Stimulated activated CD8-positive, alpha-beta memory T cell treated with anti-CD3 and anti-CD28 coated beads, Interleukin-12 subunit alpha, Interleukin-12 subunit beta, amount 100 ng/mL, for 24 hours (primary cell): ENCODE measurements around the gene ARHGEF2.
"Not testable (repeated sequence)": the region's sequence is repeated elsewhere in the genome, so short reads cannot be mapped to it uniquely, and the experiment has no call there.

ENCODE experiments used
- DNase-seq: peaks from one replicate; pipeline ENCODE4 v3.0.0-alpha.2; 2020; ENCODE audit errors: extremely low read depth

The ARHGEF2 gene

DNA sequence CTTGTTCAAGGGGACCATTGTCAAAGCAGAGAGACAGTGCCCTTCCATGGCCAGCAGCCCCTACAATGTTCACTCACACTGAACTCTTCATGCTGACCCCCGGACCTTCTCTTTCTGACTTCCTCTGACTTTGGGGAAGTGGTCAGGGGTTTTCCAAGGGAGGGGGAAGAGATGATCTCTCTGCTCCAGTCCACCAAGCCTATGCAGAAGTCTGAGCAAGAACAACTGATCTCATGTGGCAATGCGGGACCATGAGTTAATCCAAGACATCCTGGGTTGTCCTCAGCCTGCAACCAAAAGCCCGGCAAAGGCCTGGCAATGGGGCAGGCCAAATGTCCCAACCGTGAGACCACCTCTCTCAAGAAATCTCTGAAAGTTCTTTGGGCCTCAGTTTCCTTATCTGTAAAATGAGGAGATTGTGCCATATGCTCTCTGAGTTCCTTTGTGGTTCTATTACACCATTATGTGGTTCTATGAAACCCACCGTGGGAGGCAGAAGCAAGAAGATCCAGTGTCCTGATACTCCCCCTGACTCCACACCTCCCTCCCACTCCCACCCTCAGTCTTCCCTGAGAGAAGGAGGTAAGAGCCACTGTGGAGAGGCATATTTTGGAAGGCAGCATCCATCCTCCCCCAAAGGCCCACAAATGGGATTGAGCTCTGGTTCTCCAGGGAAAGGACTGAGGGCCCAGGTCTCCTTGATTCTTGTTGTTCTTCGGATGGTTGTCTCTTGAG lies 11.8 kb upstream of the ARHGEF2 start:
- DNase-seq = no peak

DNA sequence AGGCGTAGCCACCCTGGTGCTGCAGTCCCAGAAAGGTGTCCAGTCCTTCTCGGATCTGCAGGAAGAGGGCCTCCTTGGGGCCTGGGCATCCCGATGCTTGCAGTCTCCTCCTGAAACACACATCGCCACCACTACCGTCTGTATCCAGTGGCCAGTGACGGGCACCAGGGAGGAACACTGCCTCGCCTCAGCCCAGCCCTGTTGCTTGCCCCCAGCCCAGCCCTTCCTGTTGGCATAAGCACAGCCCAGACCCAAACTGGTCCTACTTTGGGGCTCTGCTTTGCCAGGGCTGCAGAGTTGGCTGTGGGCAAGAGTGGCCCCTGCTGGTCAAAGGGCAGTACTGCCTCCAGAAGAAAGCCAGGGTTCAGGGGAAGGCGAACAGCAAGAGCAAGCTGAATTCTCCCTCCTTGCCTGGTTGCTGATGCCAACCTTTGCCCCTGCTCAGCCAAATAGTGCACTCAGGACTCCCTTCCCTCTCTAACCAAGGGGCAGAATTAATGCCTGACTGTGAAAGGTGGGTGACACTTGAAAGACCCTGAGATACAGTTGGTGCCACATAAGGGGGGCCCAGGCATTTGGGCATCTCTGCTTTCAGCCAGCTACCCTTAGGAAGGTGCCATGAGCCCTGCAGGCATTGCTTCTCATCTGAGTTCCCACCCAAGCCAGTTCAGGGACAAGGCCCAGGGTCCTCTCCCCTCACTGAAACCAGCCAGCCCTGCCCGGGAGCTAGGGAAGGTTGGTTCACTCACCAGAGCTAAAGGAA lies 11.1 kb upstream of the ARHGEF2 start:
- no peak for DNase-seq

GRCh38 chr1:155984903-155985645 lies 6.7 kb upstream of the ARHGEF2 start:
- DNase-seq = not testable (repeated sequence)

GRCh38 chr1:155984341-155984740 lies 6.0 kb upstream of the ARHGEF2 start:
- DNase-seq = no peak

DNA sequence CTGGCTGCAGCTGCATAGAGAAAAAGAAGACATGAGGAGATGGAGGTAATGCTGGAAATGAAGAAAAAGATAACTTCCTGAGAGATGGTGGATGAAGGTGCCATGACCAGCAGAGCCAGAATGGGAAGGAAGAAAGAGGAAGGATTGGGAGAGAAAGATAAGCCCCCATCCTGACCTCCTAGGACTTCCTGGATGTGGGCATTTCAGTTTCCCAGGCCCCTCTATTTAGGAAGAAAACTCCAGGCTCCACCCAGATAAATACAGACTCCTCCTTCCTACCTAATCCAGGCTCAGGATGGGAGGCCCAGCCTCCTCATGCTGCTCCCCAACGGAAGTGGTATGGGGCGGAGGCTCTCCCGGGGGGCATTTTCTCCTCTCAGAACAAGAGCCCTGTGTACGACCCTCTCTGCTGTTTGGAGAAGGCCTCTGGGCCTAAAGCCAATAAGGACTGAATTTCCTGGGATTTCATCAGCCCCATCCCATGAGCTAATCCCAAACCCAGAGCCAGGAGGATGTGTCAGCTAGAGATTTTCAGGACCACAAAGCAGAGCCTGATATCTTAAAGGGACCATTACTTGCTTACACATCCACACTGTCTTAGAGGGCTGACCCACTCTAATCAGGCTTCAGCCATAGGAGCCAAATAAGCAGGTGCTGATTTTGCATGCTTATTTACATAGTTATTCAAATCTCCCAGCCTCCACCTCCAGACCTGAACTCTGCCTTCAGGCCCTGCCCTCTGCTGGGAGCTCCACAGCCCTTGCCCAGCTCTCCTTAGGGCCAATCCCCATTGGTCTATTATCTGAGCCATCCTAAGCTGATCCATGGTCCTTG lies 5.1 kb upstream of the ARHGEF2 start:
- no peak for DNase-seq

DNA sequence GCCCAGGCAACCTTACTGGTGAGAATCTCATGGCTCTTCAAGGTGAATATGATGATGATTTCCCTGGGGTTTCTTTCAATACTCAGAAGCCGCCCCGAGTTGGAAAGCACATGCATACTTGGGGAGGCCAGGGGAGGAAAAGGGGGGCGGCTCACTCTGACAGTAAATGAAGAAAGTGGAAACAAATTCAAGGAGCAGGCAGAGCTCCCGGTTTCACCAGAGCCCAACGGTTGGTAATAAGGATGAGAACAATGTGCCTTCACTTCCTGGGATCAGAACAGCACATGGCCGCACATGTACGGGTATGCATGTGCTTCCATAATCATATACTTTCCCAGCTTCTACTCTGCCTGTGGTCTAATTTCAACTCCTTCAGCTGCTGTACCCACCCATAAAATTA lies 3.8 kb upstream of the ARHGEF2 start:
- no peak for DNase-seq

- no peak for DNase-seq
These were observed 3.1 kb upstream of the ARHGEF2 start for GRCh38 chr1:155981266-155982088.

DNA sequence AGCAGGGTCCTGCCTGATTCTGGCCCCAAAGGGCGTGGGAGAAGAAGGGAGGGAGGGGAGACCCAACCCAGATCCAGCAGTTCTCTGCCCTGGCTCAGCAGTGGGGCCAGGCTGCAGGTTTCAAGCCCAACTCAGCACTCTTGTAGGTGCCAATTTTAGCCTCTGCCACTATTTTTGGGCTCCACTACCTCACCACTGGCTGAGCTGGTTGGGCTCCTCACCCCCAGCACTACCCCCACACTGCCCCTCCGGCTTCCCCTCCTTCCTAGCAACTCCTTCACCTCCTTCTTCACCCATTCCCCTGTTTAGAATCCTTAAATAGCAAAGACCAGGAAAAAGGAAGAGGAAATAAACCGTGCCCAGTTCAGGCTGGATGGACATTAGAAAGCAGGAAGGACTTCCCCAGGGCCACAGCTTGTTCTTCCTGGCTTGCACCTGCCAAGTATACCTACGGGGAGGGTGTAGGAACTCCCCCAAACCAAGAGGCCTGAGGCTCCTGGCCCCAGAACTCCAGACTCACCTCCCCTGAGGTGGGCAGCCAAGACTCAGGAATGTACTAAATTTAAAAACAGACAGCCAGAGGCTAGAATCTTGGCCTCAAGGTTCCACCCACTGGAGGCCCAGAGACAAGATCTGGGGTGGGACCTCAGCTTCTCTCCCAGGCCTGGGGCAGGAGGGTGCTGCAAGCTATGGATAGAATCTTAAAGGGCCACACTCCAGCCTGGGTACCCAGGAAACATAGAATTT lies 1.4 kb upstream of the ARHGEF2 start:
- DNase-seq = no peak

DNA sequence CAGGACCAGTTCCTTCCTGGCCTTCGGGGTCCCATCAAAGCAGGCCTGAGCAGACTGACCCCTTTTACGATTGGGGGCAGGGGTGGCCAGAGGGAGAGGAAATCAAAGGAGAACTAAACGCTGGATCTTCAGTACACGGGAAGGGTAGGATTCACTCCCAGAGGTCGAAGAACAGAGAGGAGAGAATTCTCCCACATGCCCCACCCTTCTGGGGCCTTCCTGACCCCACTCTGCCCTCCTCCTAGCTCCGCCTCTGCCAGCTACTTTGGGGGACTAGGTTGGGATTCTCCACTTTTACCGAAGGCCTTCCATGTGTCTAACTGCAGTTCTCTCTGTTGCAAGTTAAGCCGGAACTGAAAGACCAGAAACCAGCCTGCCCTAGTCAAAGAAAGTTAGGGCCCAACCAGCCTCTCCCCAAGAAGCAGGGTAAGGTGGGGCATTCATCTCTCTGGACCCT lies 654 bp upstream of the ARHGEF2 start:
- DNase-seq = no peak

DNA sequence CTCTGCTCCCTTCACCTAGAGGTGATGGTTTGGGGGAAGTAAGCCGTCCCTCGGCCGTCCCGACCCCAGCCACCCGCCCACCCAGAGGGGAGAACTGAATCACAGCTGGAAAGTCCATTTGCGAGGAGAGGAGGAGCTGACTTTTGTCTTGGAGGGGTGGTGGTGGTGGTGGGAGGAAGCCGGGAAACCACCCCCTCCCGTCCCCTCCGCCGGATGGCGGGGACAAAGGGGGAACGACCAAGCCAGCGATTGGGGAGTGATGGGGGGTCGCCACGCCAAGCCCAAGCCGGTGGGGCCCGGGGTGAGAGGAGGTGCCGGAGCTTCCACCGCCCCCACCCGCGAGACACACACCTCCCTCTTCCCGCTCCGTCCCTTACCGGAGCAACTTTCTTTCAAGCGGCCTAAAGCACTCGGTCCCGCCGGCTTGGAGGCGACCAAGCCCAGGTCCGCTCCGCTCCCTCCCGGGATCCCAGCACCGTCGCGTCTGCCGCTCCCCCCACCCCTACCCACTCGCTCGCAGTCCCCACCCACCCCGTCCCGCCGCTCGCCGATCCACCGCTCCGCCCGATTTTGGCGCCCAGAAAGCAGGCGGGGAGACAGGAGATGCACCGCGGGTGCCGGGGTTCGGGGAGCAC lies 540 bp downstream of the ARHGEF2 start:
- DNase-seq = no peak

DNA sequence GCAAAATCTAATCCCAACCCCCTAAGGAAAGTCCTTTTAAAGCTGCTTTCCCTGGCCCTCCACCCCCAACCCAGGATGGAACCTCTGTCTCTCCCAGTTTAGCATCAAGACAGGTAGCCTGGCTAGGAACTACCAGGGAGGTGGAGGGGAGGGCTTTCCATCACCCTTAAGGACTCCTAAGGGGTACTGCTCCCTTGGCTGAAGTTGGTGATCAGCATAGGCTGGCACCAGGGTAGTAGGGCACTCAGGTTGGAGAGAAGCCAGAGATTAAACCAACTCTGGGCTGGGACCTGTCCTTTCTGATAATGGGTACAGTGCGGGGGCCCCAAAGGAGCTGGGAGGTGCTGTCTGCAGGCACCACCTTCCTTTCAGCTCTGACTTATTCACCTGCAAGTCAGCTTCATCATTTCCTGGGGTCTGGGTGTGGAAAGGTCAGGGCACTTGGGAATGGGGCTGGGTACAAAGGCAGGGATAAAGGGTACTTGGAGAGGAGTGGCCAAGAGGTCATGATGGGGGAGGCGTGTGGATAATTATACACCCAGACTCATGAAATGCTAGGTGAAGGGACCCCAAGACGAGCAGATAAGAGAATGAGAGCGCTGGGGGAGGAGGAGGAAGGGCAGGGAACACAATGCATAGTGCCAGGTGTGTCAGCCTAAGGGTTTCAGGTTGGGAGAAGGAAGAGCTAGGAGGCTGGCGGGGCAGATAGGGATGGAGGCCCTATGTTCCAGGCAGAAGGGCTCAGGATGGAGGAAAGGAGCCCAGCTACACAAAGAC lies 1.2 kb downstream of the ARHGEF2 start:
- DNase-seq = no peak

DNA sequence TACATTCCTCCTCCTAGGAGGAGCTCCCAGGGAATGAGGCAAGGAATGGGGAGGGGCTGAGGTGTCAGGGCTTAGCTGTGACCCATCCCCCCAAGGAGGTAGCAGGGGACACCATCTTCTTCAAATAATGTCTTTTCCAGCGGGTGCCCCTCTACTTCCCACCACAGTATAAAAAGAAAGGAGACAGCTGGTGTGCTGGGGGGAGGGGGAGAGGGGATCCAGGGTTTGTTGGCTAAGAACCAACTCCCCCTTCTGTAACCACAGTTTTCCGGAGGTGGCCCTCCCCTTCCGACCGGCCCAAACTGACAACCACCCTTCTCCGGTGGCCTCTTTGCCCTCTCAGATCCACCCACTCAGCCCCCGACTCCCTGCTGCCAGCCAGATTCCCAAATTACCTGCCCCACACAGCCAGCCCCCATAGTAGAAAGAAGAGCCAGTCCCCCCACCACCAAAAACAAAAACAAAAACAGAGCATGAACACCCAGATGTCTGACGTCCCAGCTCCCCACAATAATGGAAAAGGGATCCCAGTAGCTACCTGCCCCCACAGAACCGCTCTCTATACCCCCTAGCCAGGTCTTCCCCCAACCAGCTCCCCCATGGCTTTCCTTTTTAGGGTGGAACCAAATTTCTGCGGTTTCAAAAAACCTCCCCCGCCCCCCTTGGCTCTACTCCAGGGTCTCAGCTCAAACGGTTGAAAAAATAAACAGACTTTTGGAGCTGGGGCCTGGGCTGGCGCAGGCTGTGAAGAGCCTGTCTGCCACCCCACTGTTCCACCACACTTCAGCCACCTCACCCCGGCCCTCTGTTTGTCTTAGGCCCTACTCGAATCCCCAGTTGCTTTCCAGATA lies 2.1 kb downstream of the ARHGEF2 start:
- no peak for DNase-seq

- DNase-seq = no peak
These were observed 2.8 kb downstream of the ARHGEF2 start for GRCh38 chr1:155975375-155976061.

DNA sequence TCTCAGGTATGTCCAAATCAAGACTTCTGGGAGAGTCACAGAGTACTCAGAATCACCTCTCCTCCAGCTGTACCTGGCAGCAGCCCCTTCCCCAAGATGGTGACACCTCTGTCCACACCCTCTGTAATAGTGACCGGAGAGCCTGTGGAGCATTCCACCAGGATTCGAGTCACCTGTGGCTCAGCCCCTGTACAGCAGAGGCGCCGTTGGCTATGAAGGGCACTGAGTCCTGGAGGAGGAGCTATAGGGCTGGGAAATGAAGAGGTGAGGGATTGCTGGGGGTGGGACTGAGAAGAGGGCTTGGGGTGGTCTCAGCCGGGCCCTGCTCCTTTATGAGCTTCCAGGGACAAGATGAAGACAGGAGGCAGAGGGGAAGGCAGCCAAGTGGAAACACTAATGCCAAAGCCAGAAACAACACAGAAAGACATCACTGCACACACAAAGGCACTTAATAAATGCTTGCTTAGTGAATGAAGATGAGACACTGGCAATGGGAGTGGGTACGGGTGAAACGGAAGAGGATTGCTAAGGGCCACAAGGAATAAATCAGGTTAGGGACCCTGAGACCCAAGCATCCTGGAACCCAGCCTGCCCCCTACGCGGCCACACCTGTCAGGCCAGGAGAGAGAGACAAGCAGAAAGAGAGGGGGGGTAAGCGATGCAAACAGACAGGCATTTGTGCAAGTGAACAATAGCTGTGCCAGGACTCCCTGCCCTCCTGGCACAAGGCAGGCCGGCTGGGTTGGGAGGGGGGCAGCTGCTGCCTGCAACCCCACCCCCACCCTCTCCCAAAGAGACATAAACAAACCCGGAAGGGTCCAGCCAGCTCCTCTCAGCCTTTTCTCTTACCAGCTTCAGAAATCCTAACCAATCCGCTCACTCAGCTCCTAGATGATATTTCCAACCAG lies 3.9 kb downstream of the ARHGEF2 start:
- DNase-seq = no peak

- no peak for DNase-seq
These were observed 4.6 kb downstream of the ARHGEF2 start for GRCh38 chr1:155973723-155974122.
